HG02642 (cell line): ENCODE results near the gene MUL1.

ENCODE experiments used
- ATAC-seq: cut with Tn5 transposase; IDR thresholded peaks from one replicate; pipeline ENCODE4 v1.9.1; 2021; ENCODE audit warnings: mild to moderate bottlenecking; ENCODE audit not compliant: unreplicated experiment, poor library complexity

MUL1 gene

DNA sequence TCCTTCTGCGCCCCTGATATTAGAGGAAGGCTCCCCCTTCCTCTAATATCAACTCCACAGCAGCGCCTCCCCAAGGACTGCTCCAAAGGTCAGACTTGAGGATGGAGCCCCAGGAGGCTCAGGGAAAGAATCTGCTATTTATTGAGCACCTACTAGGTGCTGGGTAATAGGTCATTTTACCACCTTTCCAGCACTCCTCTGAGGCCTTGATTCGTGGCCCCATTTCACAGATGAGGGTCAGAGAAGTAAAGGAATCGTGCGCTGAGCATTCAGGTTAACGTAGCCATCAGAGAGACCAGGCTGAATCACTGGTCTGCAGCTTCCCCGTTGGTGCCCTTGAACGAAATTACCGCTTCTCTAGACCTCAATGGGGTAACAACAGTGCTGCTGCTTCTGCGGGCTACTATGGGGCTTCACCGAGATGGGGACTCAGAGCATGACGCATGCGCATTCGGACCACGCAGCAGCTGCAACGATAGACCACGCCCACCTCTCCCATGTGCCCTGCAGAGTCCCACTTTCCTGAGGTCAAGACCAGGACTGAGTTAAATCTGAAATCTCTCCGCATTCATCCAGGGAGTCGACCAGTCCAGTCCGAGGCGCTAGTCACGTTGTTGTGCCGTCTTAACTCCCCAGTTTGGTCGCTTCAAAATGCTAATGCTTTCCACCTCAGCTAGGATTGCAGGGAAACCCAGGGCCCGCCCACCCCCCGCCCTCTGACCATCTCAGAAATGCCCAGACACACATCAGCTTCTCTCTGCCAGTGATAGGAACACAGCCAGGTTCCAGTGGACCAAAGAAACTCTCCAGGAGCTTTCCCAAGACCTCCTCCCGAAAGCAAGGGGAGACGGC, 34.9 kb downstream of the MUL1 start:
- no peak for ATAC-seq

DNA sequence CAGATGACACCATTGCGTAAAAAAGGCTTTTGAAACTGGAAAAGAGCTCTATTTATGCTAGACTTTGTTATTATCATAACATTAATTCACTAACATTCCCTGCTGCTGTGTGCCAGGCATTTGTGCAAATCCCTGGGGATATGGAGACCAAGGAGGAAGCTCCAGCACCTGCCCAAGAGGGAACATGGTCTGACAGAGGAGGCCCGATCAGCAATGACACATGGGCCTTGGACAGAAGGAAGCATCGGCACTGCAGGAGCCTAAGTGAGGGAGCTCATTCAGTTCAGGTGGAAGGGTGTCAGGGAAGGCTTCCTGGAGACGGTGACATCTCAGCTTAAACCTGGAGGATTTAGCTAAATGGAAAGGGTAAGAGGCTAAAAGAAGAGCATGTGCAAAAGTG, 35.8 kb downstream of the MUL1 start:
- ATAC-seq, result no peak

DNA sequence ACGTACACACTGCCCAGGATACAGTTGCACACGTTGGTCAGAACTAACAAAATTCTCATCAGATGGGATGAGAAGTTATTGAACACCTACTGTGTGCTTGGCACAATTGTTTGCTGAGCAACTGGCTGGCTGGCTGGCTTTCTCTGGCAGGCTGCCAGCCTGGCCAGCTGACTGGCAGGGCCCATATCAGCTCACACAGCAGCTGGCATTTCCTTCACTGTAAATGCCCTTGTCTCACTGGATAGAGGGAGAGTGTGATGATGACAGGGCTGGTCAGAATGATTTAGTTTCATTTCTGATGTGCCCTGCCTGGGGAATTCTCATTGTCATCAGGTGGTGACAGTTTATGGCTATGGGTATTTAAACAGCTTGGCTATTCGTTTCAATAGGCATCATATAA, 37.8 kb downstream of the MUL1 start:
- no peak for ATAC-seq

DNA sequence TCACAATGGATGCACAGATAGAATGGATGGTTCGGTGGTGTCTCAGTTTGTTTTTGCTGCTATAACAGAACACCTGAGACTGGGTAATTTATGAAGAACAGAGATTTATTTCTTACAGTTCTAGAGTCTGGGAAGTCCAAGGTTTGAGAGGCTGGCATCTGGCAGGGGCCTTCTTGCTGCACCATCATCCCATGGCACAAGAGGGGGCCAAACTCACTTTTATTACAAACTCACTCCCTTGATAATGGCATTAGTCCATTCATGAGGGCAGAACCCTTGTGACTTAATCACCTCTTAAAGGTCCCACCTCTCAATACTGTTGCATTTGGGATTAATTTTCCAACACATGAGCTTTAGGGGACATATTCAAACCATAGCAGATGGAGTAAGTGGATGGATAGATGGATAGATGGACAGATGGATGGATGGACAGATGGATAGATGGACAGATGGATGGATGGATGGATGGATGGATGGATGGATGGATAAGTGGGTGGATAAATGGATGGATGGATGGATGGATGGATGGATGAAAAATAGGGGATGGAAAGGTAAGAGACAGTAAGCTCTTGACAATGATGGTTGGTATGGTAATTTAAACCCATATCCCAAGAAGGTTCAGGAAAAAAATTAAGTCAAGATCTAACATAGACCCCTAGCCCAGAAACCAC, 38.4 kb downstream of the MUL1 start:
- no peak for ATAC-seq

DNA sequence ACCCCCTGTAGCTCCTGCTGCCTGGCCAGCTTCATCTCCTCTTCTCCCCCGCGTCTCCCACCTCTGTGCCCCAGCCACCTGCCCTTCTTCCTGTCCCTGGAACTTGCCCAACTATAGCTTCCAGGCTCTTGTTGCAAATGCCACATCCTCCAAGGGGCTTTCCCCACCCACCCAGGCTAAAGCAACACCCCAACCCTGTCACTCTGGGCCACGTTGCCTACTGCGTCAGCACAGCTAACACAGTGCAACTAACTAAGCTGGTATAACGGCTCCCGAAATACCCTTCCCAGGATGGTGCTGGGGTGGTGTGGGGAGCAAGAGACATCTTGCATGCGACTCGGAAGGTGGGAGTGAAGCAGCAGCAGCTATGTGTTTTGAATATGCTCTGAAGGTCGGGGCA, 41.7 kb downstream of the MUL1 start:
- ATAC-seq, result no peak

DNA sequence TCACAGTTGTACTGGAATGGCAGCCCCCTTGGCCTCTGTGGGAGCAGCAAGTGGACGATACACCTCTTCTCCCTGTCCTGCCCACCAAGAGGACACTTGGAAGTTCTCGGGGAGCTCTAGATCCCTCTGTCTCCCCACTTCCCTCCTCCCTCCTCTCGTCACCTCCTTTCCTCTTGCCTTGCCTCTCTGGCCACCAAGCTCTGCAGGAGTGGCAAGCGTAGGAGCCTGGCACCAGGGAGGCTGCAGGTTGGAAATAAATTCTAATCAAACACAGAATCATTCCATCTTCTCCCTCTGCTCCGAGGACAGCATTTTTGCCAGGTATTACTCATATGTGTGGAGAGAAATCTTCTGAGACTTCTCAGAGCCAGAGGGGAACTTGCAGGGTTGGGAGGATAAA, 42.8 kb downstream of the MUL1 start:
- ATAC-seq, result no peak

DNA sequence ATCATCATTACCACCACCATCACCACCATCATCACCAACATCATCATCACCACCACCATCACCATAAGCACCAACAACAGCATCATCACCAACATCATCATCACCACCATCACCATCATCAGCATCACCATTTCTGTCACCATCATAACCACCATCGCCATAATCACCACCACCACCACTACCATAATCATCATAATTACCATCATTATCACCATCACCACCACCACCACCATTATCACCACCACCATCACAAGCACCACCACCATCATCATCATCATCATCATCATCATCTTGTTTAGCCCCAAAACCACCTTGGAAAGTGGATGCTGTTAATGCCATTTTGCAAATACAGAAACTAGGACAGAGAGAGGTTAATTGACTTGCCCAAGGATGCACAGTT, 44.4 kb downstream of the MUL1 start:
- ATAC-seq, result no peak

DNA sequence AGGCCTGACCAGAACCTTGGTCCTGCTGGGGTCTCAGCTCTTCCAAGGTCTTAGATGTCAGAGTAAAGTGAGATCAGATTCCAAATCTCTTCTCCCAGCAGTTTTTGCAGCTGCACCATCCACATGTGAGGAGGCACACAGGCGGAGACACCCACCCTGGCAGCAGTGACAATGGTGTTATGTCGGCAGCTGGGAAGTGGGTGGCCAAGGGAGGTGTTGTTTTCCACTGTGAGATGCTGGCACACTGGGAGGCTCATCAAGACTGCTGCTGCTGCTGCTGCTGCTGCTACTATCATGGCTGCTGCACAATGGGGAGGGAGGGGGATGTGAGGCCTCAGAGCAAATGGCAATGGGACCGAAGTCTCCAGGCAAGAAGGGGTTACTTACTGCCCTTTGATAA, 45.6 kb downstream of the MUL1 start:
- no peak for ATAC-seq

DNA sequence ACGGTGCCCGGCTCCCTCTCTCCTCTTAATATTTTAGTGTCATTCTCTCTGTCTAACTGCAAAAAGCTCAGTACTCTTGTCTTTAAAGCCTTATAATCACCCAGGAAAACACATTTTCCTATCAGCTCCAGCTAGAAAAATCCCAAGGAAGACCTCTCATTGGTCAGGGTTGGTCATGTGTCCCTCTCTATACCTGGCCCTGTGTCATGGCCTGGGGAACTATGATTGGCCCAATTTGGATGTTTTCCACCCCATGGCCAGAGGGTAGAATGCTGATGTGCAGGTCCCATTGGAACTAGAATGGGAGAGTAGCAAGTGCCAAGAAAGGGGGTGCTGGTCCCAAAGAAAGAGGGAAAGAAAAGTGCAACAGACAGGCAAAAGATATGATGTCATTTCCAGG, 49.2 kb downstream of the MUL1 start:
- no peak for ATAC-seq

DNA sequence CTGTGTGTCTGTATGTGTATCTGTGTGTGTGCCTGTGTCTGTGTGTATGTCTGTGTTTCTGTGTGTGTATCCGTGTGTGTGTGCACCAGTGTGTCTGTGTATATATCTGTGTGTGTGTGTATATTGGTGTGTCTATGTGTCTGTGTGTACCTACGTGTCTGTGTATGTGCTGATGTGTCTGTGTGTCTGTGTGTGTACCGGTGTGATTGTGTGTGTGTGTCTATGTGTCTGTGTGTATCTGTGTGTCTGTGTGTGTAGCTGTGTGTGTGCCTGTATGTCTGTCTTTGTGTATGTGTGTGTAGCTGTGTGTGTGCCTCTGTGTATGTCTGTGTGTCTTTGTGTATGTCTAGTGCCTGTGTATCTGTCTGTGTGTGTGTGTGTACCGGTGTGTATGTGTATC, 53.9 kb downstream of the MUL1 start:
- no peak for ATAC-seq

DNA sequence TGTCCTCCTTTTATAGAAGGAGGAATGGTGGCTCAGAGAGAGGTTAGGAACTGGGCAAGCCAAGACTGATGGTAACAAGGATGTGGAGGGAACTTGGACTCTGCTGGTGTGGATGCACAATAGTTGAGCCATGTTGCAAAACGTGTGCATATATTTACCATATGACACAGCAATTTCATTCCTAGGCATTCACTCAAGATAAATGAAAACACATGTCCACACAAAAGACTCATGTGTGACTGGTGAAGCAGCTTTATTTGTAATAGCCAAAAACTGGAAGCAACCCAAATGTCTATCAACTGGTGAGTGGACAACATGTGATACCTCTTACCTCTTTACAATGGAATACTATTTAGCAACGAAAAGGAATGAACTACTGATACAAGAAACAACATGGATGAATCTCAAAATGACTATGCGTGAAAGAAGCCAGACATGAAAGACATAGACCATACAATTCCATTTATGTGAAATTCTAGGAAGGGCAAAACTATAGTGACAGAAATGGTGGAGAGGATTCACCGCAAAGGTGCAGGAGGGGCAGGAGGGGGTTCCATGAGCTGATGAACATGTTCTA, 58.1 kb downstream of the MUL1 start:
- ATAC-seq, result no peak
